ENCODE data around the gene MYBPHL.

Gene MYBPHL

DNA sequence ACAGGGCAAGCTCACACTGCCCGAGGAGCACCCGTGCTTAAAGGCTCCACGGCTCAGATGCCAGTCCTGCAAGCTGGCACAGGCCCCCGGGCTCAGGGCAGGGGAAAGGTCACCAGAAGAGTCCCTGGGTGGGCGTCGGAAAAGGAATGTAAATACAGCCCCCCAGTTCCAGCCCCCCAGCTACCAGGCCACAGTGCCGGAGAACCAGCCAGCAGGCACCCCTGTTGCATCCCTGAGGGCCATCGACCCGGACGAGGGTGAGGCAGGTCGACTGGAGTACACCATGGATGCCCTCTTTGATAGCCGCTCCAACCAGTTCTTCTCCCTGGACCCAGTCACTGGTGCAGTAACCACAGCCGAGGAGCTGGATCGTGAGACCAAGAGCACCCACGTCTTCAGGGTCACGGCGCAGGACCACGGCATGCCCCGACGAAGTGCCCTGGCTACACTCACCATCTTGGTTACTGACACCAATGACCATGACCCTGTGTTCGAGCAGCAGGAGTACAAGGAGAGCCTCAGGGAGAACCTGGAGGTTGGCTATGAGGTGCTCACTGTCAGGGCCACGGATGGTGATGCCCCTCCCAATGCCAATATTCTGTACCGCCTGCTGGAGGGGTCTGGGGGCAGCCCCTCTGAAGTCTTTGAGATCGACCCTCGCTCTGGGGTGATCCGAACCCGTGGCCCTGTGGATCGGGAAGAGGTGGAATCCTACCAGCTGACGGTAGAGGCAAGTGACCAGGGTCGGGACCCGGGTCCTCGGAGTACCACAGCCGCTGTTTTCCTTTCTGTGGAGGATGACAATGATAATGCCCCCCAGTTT is 56.1 kb downstream of the MYBPHL start:
- no peak for DNase-seq

DNA sequence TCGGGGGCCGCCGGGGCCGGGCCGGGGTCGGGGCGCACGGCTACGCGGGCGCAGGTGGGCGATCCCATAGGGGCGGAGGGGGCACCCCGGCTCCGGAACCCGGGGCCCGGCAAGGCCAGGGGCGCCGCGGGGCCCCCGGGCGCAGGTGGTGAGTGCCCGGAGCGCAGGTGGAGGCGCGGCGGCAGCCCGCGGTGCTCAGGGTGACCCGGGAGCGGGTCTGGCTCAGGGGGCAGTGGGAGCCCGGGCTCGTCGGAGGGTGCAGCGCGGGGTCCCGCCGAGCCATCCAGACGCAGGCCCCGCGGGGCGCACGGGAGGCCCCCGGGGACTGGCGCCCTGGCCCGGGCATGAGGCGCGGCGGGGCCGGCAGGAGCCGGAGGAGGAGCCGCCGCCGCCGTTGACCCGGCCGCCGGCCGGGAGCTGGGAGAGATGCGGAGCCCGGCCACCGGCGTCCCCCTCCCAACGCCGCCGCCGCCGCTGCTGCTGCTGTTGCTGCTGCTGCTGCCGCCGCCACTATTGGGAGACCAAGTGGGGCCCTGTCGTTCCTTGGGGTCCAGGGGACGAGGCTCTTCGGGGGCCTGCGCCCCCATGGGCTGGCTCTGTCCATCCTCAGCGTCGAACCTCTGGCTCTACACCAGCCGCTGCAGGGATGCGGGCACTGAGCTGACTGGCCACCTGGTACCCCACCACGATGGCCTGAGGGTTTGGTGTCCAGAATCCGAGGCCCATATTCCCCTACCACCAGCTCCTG is 57.0 kb downstream of the MYBPHL start:
- no peak for DNase-seq

DNA sequence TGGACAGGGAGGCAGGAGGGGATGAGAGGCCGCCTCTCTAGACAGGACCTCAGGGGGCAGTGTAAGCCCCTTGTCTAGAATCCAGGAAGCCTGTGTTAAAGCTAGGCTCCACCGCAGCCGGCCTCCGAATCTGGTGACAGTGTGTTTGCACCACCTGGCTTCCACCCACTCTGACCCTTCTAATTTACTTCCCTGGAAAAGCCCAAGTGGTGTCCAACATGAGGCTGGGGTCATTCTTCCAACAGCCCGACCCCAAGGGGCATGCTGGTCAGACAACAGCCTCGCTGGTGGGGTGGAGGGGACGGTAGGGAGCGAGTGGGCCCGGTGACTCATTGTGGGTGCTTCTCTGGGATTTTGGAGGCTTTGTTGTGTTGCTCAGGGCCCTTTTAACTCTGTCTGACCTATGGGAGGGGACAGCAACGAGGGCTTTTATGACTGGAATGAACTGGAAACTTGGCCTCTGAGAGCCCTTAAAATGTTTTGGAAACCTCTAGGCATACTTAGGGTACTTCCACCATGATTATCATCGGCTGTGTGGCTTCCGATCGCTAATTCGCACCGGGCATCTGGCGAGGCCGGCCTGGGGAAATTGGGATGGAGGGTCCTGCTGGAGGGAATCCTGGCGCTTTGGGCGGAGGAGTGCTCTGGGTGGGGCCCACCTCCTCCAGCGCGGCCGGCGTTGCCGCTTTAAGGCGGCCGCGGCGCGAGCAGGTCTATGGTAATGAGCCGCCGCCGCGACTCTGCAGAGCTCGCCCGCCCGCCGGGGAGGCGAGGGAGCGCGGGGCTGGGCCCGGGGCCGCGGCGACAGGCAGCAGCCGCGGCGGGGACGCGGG is 57.8 kb downstream of the MYBPHL start, which contains the start of gene CELSR2:
TSS of gene CELSR2 (plus strand) at position 743 of the 833 bp plus-strand sequence. CDS start 541 bp downstream, outside the sequence.
- peak; percentile 84 for DNase-seq

DNA sequence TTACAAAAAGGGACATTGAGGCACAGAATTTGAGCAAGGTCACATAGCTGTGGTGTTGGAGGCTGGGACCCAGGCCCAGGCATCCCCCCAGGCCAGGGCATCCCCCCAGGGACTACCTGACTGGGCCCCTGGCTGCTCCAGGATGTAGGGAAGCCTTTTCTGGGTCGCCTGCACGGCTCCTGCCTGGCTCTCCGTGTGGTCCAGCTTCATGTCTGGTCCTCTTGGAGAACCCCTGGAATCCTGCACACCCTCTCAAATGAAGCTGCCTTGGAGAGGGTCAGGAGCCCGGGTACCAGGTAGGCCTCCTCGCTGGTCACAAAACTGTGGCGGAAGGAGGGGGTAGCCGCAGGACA is 58.4 kb downstream of the MYBPHL start:
- DNase-seq: no peak

DNA sequence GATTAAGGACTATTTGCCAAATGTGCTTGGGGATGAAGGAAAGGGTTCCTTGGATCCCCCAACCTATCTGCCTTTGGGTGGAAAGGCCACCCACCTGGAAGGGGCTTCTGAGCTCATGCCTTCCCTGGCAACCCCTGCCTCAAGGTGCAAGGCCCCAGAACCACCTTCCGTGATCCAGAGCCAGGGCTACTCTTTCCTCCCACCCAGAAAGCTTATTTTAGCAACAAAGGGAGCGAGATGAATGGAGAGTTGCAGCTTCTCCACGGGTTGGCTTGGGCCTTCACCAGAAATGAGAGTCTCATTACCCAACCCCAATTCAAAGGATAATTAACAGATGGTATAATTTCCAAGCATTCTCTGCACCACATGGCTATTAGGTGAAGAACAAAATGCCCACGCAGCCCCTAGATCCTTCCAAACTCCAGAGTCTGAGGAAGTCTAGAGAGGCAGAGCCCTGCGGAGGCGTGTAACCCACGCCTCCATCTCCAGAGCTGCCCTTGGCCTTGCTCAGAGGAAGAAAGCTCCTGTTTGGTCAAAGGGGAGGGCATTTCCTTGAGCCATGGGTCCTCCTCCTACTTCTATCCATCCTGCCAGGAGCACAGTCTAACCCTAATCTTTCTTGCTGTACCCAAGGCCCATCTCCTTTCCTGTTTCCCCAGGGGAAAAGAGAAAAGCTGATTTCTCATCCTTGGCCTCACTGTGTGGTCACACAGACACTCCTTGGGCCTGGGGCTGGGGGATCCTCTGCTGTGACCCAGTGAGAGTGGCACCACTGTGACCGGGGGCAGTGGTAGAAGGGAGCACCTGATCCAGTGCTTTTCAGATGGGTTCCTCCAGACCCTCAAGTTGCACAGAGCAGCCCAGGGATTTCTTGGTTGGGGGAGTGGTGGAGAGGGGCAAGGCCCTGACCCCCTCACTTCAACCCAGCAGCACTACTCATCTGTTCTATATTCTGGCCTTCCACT is 59.1 kb downstream of the MYBPHL start:
- no peak for DNase-seq

DNA sequence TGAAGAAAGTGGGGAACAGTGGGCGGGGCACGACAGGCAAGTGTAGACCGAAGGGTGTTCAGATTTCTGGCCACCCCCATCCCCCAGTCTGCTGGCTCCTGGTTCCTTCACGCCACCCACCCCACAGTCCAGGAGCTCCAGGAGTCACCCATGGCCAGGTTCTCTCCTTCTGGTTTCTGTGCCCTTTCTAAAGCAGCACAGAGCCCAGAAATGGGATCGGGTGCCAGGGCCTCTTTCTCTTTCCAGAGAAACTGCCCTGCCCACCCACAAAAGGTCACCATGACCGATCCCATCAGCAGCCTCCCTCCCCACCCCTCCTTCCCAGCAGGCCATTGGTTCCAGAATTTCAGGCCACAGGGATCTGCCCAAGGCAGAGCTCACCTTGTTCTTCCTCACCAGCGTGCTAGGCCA is 60.7 kb downstream of the MYBPHL start:
- no peak for DNase-seq

DNA sequence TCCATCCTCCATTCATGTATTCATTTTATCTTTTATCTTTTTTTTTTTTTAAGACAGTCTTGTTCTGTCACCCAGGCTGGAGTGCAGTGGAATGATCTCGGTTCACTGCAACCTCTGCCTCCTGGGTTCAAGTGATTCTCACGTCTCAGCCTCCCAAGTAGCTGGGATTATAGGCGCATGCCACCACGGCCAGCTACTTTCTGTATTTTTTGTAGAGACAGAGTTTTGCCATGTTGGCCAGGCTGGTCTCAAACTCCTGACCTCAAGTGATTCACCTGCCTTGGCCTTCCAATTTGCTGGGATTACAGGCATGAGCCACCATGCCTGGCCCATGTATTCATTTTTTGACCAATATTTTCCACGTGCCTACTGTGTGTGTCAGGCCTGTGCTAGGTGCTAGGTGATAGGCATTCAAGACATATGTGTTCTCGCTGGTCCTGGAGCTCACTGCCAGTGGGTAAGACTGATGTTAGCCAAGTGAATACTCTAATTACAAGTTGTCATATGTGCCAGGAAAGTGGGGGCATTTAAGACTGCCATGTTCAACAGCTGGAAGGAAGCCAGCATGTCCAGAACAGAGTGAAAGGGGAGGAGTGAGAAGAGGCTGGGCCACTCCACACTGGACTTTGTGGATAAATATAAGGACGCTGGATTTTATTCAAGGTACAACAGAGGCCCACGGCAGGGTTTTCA is 62.8 kb downstream of the MYBPHL start:
- no peak for DNase-seq

DNA sequence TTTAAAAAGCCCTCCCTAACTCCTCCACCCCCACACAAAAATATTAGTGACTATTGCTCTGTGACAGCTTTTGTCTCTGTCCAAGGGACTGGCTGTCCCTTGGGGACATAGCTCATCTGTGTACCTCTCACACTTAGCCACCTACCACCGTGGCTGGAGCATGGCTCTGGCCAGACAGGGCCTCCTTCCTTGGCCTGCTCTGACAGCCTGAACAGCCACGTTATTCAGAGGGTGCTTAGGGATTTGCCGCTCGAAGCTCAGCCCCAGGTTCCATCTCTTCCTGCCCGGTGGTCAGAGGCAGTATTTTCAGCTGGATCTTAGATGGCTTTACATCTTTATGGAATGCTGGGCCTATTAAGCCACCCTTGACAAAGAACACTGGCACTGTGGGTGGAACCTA is 63.6 kb downstream of the MYBPHL start:
- no peak for DNase-seq

DNA sequence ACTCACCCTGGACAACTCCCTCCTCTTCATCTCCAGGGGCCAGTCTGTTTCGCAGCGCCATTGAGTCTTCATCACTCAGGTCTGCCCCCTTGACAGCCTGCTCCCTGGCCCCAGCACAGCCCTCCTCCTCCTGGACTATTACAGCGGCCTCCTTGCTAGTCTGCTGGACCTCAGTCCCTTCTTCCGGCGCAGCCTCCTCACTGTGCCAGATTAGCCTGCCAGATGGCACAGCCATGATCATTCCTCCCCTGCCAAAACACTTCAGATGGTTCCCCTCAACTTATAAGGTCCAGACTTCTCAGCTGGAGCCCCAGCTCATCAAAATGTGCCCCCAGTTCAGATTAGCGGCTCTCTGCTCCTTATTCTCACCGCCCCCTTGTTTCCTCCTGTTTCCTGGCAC is 64.4 kb downstream of the MYBPHL start:
- DNase-seq: no peak

Data from hematopoietic multipotent progenitor cell treated with erythropoietin and hydrocortisone succinate and interleukin-3 and kit ligand, for 6 days (in vitro differentiated cells).